H1 (cell line): ENCODE measurements around the gene TMEM203. TPM values are rescaled to one million over a fixed set of nuclear protein-coding genes. Genes with fewer than 3 reads are reported as not detected.

Experiments used
- CTCF ChIA-PET: fragments of 300-600 bp; sonication (Branson Sonifier 250); formaldehyde crosslinking; loops from one replicate; lab custom pipeline; 2021; ENCODE audit not compliant: partially characterized antibody; lab: Charles Lee
- POLR2A ChIA-PET: fragments of 300-600 bp; sonication (Branson Sonifier 250); formaldehyde crosslinking; loops from one replicate; lab custom pipeline; 2021; ENCODE audit warnings: inconsistent platforms; ENCODE audit not compliant: partially characterized antibody; lab: Charles Lee
- DNase-seq, 2 experiments: peaks; one replicate each; pipeline versions ENCODE4 v3.0.0 to v3.0.0-alpha.2; 2010 to 2022; ENCODE audit warnings: low spot score in 2 of 2, low read depth in 1 of 2, mixed read lengths in 1 of 2
- FAIRE-seq: peaks from 2 replicates; lab custom pipeline; 2011; peaks lifted over from hg19 to GRCh38; lab: Jason Lieb, UNC
- H2AFZ ChIP-seq: 2 replicates; pipeline ENCODE4 v1.8.1; 2012; ENCODE audit warnings: low read length, inconsistent platforms
- H2AK5ac ChIP-seq: 2 replicates; pipeline ENCODE4 v1.6.1; 2013; ENCODE audit warnings: low read depth, low read length
- H2BK120ac ChIP-seq: replicated peaks from 2 replicates; pipeline ENCODE3; 2013; ENCODE audit warnings: low read depth, low read length, inconsistent platforms
- H2BK12ac ChIP-seq: 2 replicates; pipeline ENCODE4 v1.6.1; 2013; ENCODE audit warnings: low read depth, low read length
- H2BK15ac ChIP-seq: 2 replicates; pipeline ENCODE4 v1.6.1; 2013; ENCODE audit warnings: low read length
- H2BK20ac ChIP-seq: 2 replicates; pipeline ENCODE4 v1.6.1; 2013; ENCODE audit warnings: low read length
- H2BK5ac ChIP-seq: 2 replicates; pipeline ENCODE4 v1.6.1; 2013; ENCODE audit warnings: low read depth, low read length
- H3K14ac ChIP-seq: 2 replicates; pipeline ENCODE4 v1.6.1; 2013; ENCODE audit warnings: inconsistent platforms; ENCODE audit not compliant: insufficient read length
- H3K18ac ChIP-seq: 2 replicates; pipeline ENCODE4 v1.6.1; 2013; ENCODE audit warnings: low read length; ENCODE audit errors: extremely low read depth
- H3K23ac ChIP-seq: 2 replicates; pipeline ENCODE4 v1.6.1; 2013; ENCODE audit warnings: inconsistent platforms; ENCODE audit not compliant: insufficient read length
- H3K23me2 ChIP-seq: 2 replicates; pipeline ENCODE4 v1.6.1; 2013; ENCODE audit warnings: low read depth, low read length
- H3K27ac ChIP-seq: 2 replicates; pipeline ENCODE4 v1.6.1; 2011; ENCODE audit warnings: low read depth, low read length, inconsistent platforms
- H3K27me3 ChIP-seq, 4 experiments: replicated peaks in 1 of 4; 1 replicate in 1 of 4; 2 replicates in 3 of 4; pipeline versions ENCODE4 v1.6.1 to v1.8.1; 2011 to 2013; ENCODE audit warnings: low read length in 3 of 4, mild to moderate bottlenecking in 3 of 4, inconsistent platforms in 2 of 4, mixed read lengths in 2 of 4, moderate library complexity in 1 of 4; ENCODE audit not compliant: control insufficient read depth in 3 of 4, insufficient read depth in 3 of 4; ENCODE audit errors: extremely low read depth in 1 of 4
- H3K36me3 ChIP-seq, 4 experiments: 2 replicates each; pipeline versions ENCODE4 v1.6.1 to v1.8.1; 2011 to 2013; ENCODE audit warnings: mild to moderate bottlenecking in 4 of 4, low read length in 3 of 4, moderate library complexity in 2 of 4, control low read depth in 1 of 4, inconsistent platforms in 1 of 4; ENCODE audit not compliant: insufficient read depth in 4 of 4, control insufficient read depth in 2 of 4
- H3K4ac ChIP-seq: replicated peaks from 2 replicates; pipeline ENCODE3; 2013; ENCODE audit warnings: low read length, low read depth, mixed read lengths, inconsistent platforms; ENCODE audit not compliant: insufficient read length
- H3K4me1 ChIP-seq, 4 experiments: replicated peaks in 1 of 4; 1 replicate in 1 of 4; 2 replicates in 3 of 4; pipeline versions ENCODE4 v1.6.1 to v1.8.1; 2011 to 2013; ENCODE audit warnings: low read length in 3 of 4, inconsistent platforms in 2 of 4, mixed read lengths in 1 of 4; ENCODE audit not compliant: insufficient read depth in 4 of 4, control insufficient read depth in 3 of 4
- H3K4me2 ChIP-seq, 2 experiments: 2 replicates each; pipeline versions ENCODE4 v1.6.1 to v1.8.1; 2011 to 2013; ENCODE audit warnings: low read depth in 2 of 2, low read length in 2 of 2, control low read depth in 1 of 2, inconsistent platforms in 1 of 2, mild to moderate bottlenecking in 1 of 2; ENCODE audit not compliant: insufficient read depth in 1 of 2
- H3K4me3 ChIP-seq, 4 experiments: fragments of 200-600, 300-600 bp in 1 of 4; sonication (generic), shearing (Covaris generic), sonication (Bioruptor Twin) in 1 of 4; 2 replicates each; pipeline versions ENCODE4 v1.5.1 to v1.8.1; 2011 to 2016; ENCODE audit warnings: low read length in 4 of 4, low read depth in 3 of 4, control low read depth in 2 of 4, inconsistent platforms in 2 of 4, mild to moderate bottlenecking in 2 of 4, mixed read lengths in 1 of 4, moderate library complexity in 1 of 4; ENCODE audit not compliant: insufficient read depth in 2 of 4; ENCODE audit errors: extremely low read depth in 1 of 4
- H3K56ac ChIP-seq: replicated peaks from 2 replicates; pipeline ENCODE3; 2013; ENCODE audit warnings: low read depth, mild to moderate bottlenecking, mixed read lengths, low read length, inconsistent platforms; ENCODE audit not compliant: insufficient read length
- H3K79me1 ChIP-seq: 2 replicates; pipeline ENCODE4 v1.6.1; 2013; ENCODE audit warnings: low read depth, low read length, control low read depth
- H3K79me2 ChIP-seq, 2 experiments: 2 replicates each; pipeline versions ENCODE4 v1.6.1 to v1.8.1; 2012 to 2013; ENCODE audit warnings: low read length in 2 of 2, mild to moderate bottlenecking in 2 of 2, inconsistent platforms in 1 of 2; ENCODE audit not compliant: insufficient read depth in 2 of 2, control insufficient read depth in 1 of 2
- H3K9ac ChIP-seq, 4 experiments: replicated peaks in 1 of 4; 1 replicate in 1 of 4; 2 replicates in 3 of 4; pipeline versions ENCODE4 v1.6.1 to v1.8.1; 2011 to 2013; ENCODE audit warnings: low read depth in 3 of 4, low read length in 3 of 4, control low read depth in 2 of 4, mild to moderate bottlenecking in 2 of 4, moderate library complexity in 2 of 4, inconsistent platforms in 1 of 4; ENCODE audit errors: extremely low read depth in 1 of 4
- H3K9me3 ChIP-seq, 2 experiments: 2 replicates each; pipeline versions ENCODE4 v1.6.1 to v1.8.1; 2012 to 2013; ENCODE audit warnings: mild to moderate bottlenecking in 2 of 2, moderate library complexity in 2 of 2, control low read depth in 1 of 2, inconsistent platforms in 1 of 2, low read depth in 1 of 2, low read length in 1 of 2, mixed read lengths in 1 of 2; ENCODE audit not compliant: insufficient read depth in 2 of 2
- H4K20me1 ChIP-seq, 2 experiments: replicated peaks in 1 of 2; 2 replicates each; pipeline versions ENCODE3 to v1.8.1; 2011 to 2013; ENCODE audit warnings: inconsistent platforms in 2 of 2, low read length in 2 of 2, mild to moderate bottlenecking in 1 of 2; ENCODE audit not compliant: insufficient read depth in 2 of 2, control insufficient read depth in 1 of 2
- H4K5ac ChIP-seq: 2 replicates; pipeline ENCODE4 v1.6.1; 2013; ENCODE audit warnings: low read length, low read depth, mixed read lengths, inconsistent platforms; ENCODE audit not compliant: insufficient read length
- H4K8ac ChIP-seq: 2 replicates; pipeline ENCODE4 v1.8.0; 2013; ENCODE audit warnings: mild to moderate bottlenecking, moderate library complexity, low read length, inconsistent platforms; ENCODE audit not compliant: insufficient read depth; ENCODE audit errors: extremely low read depth
- H4K91ac ChIP-seq: replicated peaks from 2 replicates; pipeline ENCODE3; 2013; ENCODE audit warnings: low read length, mixed read lengths, inconsistent platforms; ENCODE audit not compliant: insufficient read length
- BCL11A ChIP-seq, 2 experiments: IDR thresholded peaks; one replicate each; pipeline ENCODE4 v1.6.1; 2011; ENCODE audit warnings: low read depth in 2 of 2, low read length in 2 of 2, mild to moderate bottlenecking in 2 of 2
- CEBPB ChIP-seq: IDR thresholded peaks from 2 replicates; pipeline ENCODE4 v1.6.1; 2012; ENCODE audit warnings: low read depth, low read length
- EGR1 ChIP-seq: IDR thresholded peaks from 2 replicates; pipeline ENCODE4 v1.6.1; 2011; ENCODE audit warnings: low read depth, low read length, borderline replicate concordance
- EP300 ChIP-seq, 2 experiments: IDR thresholded peaks; 1 replicate in 1 of 2; 2 replicates in 1 of 2; pipeline ENCODE4 v1.6.1; 2011 to 2012; ENCODE audit warnings: low read depth in 2 of 2, low read length in 2 of 2, mild to moderate bottlenecking in 2 of 2, borderline replicate concordance in 1 of 2, inconsistent platforms in 1 of 2, moderate library complexity in 1 of 2
- FOSL1 ChIP-seq: IDR thresholded peaks from 2 replicates; pipeline ENCODE4 v1.6.1; 2011; ENCODE audit warnings: mild to moderate bottlenecking, low read depth, low read length, moderate library complexity; ENCODE audit not compliant: insufficient read depth
- JUND ChIP-seq: IDR thresholded peaks from 2 replicates; pipeline ENCODE4 v1.6.1; 2011; ENCODE audit warnings: mild to moderate bottlenecking, improper control_type of control experiment, low read length
- KDM5A ChIP-seq: fragments of 200-600 bp; IDR thresholded peaks from 2 replicates; pipeline ENCODE4 v1.7.1; 2012; ENCODE audit warnings: mild to moderate bottlenecking, low read length, inconsistent platforms, mixed read lengths
- POU5F1 ChIP-seq: IDR thresholded peaks from 2 replicates; pipeline ENCODE4 v1.6.1; 2011; ENCODE audit warnings: low read depth, mild to moderate bottlenecking, low read length, moderate library complexity
- SIX5 ChIP-seq: IDR thresholded peaks from 2 replicates; pipeline ENCODE4 v1.6.1; 2011; ENCODE audit warnings: mild to moderate bottlenecking, low read depth, low read length
- TAF1 ChIP-seq: IDR thresholded peaks from 2 replicates; pipeline ENCODE4 v1.6.1; 2011; ENCODE audit warnings: mild to moderate bottlenecking, low read depth, low read length
- WGBS, 2 experiments: shearing (Covaris generic) in 1 of 2; methylation state at CpG; one replicate each; pipeline versions ENCODE4 v1.1.6 to v1.1.7; 2013 to 2015; ENCODE audit warnings: low lambda C conversion rate in 2 of 2, mixed read lengths in 2 of 2, inconsistent platforms in 1 of 2, low coverage in 1 of 2, missing lambda C conversion rate in 1 of 2; ENCODE audit not compliant: insufficient replicate concordance in 2 of 2, insufficient coverage in 1 of 2, insufficient read length in 1 of 2; ENCODE audit errors: extremely low coverage in 1 of 2, missing lambda C conversion rate in 1 of 2; 5-methylcytosine and 5-hydroxymethylcytosine counted together
- polyA plus RNA-seq, 7 experiments: library from polyadenylated mRNA; depleted of rRNA in 3 of 7; stranded (reverse) in 5 of 7; unstranded in 2 of 7; fragments of >200 nt in 5 of 7; fragments of 200-250 nt in 2 of 7; gene quantifications; 1 replicate in 5 of 7; 2 replicates in 1 of 7; 4 replicates in 1 of 7; pipeline versions ENCODE4 v1.2.1 to v1.2.3, GENCODE V29; 2011 to 2013; ENCODE audit warnings: missing spikeins in 2 of 7, mixed read lengths in 2 of 7
- total RNA-seq: library from RNA; stranded (reverse); fragmentation: NEBNext Ultra II Directional; extraction: Animal tissue kit (Norgen Biotek cat#: 25700); gene quantifications from 2 replicates; pipeline ENCODE4 v1.2.1, GENCODE V29; 2021
- TF ChIP-seq, protein P1 (sequence below): IDR thresholded peaks from 2 replicates; pipeline ENCODE4 v1.6.1; 2011; ENCODE audit warnings: low read length, improper control_type of control experiment
- TF ChIP-seq, protein P2 (sequence below): IDR thresholded peaks from 2 replicates; pipeline ENCODE4 v1.6.1; 2012; ENCODE audit warnings: inconsistent platforms

The TMEM203 gene
- total and polyA plus RNA-seq, 2 of the 8 experiments (the other 6 are each of a cell fraction or from before 2014, with no cell fraction given), result 44.1 to 57.1 TPM

DNA sequence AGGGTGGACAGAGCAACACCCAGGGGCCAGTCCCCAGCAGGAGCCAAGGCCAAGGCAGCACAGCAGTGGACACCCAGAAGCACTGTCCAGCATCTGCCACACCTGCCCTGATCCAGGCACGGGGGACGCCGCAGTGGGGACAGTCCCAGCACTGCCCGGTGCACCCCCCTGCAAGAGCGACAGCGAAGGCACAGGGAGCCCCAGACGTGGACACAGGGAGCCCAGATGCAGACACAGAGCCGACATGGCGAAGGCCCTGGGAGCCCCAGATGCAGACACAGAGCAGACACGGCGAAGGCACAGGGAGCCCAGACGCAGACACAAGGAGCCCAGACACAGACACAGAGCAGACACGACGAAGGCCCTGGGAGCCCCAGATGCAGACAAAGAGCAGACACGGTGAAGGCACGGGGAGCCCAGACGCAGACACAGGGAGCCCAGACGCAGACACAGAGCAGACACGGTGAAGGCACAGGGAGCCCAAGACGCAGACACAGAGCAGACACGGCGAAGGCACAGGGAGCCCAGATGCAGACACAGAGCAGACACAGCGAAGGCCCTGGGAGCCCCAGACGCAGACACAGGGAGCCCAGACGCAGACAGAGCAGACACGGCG, 21.4 kb downstream of the TMEM203 start:
- no peak for FAIRE-seq
- POLR2A ChIA-PET, result interaction anchor here (0.6 to 0.9 kb wide), 2 partner anchors 9 to 226 kb away, joined by 3 to 4 read pairs; no protein-coding TSS in a partner anchor
- H4K5ac ChIP-seq, result no peak overlapping the region
- TF ChIP-seq, protein P1, sequence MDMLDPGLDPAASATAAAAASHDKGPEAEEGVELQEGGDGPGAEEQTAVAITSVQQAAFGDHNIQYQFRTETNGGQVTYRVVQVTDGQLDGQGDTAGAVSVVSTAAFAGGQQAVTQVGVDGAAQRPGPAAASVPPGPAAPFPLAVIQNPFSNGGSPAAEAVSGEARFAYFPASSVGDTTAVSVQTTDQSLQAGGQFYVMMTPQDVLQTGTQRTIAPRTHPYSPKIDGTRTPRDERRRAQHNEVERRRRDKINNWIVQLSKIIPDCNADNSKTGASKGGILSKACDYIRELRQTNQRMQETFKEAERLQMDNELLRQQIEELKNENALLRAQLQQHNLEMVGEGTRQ, result no peak
- TF ChIP-seq EP300 (IDR thresholded peaks at IDR 0.05; ENCODE audit: borderline replicate concordance in 1 of 2, low read depth in 2 of 2, low read length in 2 of 2), result no peak
- no peak for TF ChIP-seq CEBPB
- no peak for TF ChIP-seq BCL11A (IDR thresholded peaks at IDR 0.05; ENCODE audit: low read depth in 2 of 2, low read length in 2 of 2)
- TF ChIP-seq KDM5A, result no peak
- no peak for TF ChIP-seq POU5F1
- TF ChIP-seq JUND, result no peak
- TF ChIP-seq FOSL1, result no peak
- TF ChIP-seq TAF1, result no peak
- TF ChIP-seq, protein P2, sequence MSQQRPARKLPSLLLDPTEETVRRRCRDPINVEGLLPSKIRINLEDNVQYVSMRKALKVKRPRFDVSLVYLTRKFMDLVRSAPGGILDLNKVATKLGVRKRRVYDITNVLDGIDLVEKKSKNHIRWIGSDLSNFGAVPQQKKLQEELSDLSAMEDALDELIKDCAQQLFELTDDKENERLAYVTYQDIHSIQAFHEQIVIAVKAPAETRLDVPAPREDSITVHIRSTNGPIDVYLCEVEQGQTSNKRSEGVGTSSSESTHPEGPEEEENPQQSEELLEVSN, result no peak
- no peak for TF ChIP-seq SIX5
- TF ChIP-seq EGR1, result no peak

More for the DNA sequence above, 21.4 kb downstream of the TMEM203 start:
- Histone ChIP-seq H2BK12ac (no peak overlapping the region), H3K14ac (no peak overlapping the region), H3K23me2 (peaks cover 5% of the 10 kb centered on the region; the same call in 1 of the 2 replicates), H3K18ac (no peak overlapping the region), H3K27me3 (no peaks in the 10 kb centered on the region; a peak in 1 of 7 replicates), H3K23ac (no peak overlapping the region), H3K4ac (no peak overlapping the region), H4K8ac (no peak overlapping the region), H3K4me1 (peaks cover 0 to 10% (median 3%) of the 10 kb centered on the region in 4 experiments; a peak in 3 of 7 replicates), H3K27ac (no peak overlapping the region), H3K36me3 (peaks cover 0 to 40% (median 10%) of the 10 kb centered on the region in 4 experiments; a peak in 7 of 8 replicates), H2AK5ac (no peak overlapping the region), H3K4me2 (no peak overlapping the region), H3K4me3 (no peak overlapping the region), H3K79me1 (peaks cover 3% of the 10 kb centered on the region), H3K56ac (no peak overlapping the region), H2BK5ac (no peak overlapping the region), H4K20me1 (peaks cover 0 to 25% of the 10 kb centered on the region in 2 experiments), H2AFZ (no peak overlapping the region), H3K9me3 (no peaks in the 10 kb centered on the region), H2BK20ac (no peak overlapping the region), H4K91ac (no peak overlapping the region), H2BK15ac (no peak overlapping the region), H3K9ac (no peak overlapping the region), H3K79me2 (peaks cover 0 to 20% of the 10 kb centered on the region in 2 experiments; a peak in 2 of 4 replicates), H2BK120ac (no peak overlapping the region)
- 93% methylated on average over 27 of the region's 27 CpGs; no CpG with 5 or more reads in 1 of the 2 experiments for WGBS, 2 experiments
- CTCF ChIA-PET, result no interaction called here
- DNase-seq, result no peak
